Activated CD8-positive, alpha-beta memory T cell treated with anti-CD3 and anti-CD28 coated beads for 1 hour (primary cell): Measurements from ENCODE around the gene MCAM.

ENCODE experiments used
- DNase-seq, 2 donors: peaks; one replicate each; pipeline ENCODE4 v3.0.0-alpha.2; 2020; ENCODE audit warnings: low read depth in 1 of 2; ENCODE audit errors: extremely low read depth in 1 of 2

MCAM gene

GRCh38 chr11:119316729-119317591, at the start of gene MCAM:
TSS of gene MCAM (minus strand) at chr11:119317130. CDS start at chr11:119317101, 29 bp downstream.
- DNase-seq = no peak

- DNase-seq = no peak
Observed at GRCh38 chr11:119365071-119365591, 48.2 kb upstream of the MCAM start.

- DNase-seq = peak in 1 of 2 donors; percentile 46
Observed at GRCh38 chr11:119363851-119364590, 47.1 kb upstream of the MCAM start.

- no peak for DNase-seq
Observed at GRCh38 chr11:119363081-119363850, 46.3 kb upstream of the MCAM start.

- DNase-seq = no peak
Observed at GRCh38 chr11:119362741-119363080, 45.8 kb upstream of the MCAM start.

GRCh38 chr11:119361941-119362725, 45.2 kb upstream of the MCAM start:
- DNase-seq = no peak

- no peak for DNase-seq
Observed at GRCh38 chr11:119361056-119361787, 44.3 kb upstream of the MCAM start.

GRCh38 chr11:119359365-119360214, 42.7 kb upstream of the MCAM start:
- DNase-seq = no peak

- no peak for DNase-seq
Observed at GRCh38 chr11:119357074-119357473, 40.1 kb upstream of the MCAM start.

- peak; percentile 35 to 54 for DNase-seq
Observed at GRCh38 chr11:119356349-119357031, 39.6 kb upstream of the MCAM start.

- DNase-seq = no peak
Observed at GRCh38 chr11:119355091-119355843, 38.3 kb upstream of the MCAM start.

GRCh38 chr11:119352857-119353260, 35.9 kb upstream of the MCAM start:
- DNase-seq = no peak

GRCh38 chr11:119351232-119351631, 34.3 kb upstream of the MCAM start:
- no peak for DNase-seq

- no peak for DNase-seq
Observed at GRCh38 chr11:119350302-119350701, 33.4 kb upstream of the MCAM start.

GRCh38 chr11:119347940-119348605, 31.1 kb upstream of the MCAM start:
- no peak for DNase-seq

- no peak for DNase-seq
Observed at GRCh38 chr11:119347242-119347641, 30.3 kb upstream of the MCAM start.

GRCh38 chr11:119346605-119347004, 29.7 kb upstream of the MCAM start, which contains the start of gene MFRP:
TSS of gene MFRP (minus strand) at chr11:119346705. CDS start at chr11:119346513, 192 bp downstream.
- DNase-seq = no peak
